HS-27A (cell line): Measurements from ENCODE around the gene GASK1A.

Experiments used
- DNase-seq: peaks from one replicate; pipeline ENCODE4 v3.0.0-alpha.2; 2012; ENCODE audit warnings: low read depth, missing footprints

GASK1A gene

GRCh38 chr3:42982645-42983412, 3.7 kb downstream of the GASK1A start:
- no peak for DNase-seq

DNA sequence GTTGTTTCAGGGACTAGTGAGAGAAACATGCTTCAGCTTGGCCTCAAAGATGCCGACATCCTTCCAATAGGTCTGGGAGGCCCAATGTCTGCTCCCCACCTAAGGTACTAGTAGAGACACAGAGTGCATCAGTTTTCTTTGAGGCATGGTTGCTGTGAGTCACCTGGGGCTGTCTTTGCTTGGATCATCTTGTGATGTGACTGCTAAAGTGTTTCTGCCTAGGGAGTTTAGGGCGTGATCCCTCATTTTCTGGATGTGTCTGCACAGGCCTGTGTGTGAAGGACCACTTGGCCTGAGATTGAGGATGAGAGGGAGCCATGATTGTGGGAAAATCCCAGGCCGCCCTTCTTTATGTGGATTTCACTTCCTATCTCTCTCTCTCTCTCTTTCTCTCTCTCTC, 4.8 kb downstream of the GASK1A start:
- DNase-seq, result no peak

GRCh38 chr3:42984701-42985100, 5.6 kb downstream of the GASK1A start:
- no peak for DNase-seq

DNA sequence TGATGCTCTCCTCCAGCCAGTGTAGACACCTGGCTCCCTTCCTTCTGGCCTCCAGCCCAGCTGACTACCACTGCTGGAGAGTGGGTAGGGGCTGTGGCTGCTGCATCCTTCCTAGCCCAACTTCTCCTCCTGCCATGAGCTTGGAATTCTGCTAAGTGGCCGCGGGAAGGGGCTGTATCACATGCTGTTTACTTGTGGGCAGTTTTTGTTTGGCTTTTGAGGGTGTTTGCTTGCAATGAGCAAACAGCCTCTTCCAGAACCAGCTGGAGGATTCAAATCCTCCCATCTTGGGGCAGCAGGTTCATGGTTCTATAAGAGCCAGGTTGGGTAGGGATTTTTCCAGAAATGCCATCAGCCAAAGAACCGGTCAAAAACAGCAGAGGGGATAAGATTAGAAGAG, 9.0 kb downstream of the GASK1A start:
- DNase-seq, result no peak

GRCh38 chr3:42988566-42988965, 9.5 kb downstream of the GASK1A start:
- no peak for DNase-seq

GRCh38 chr3:42991341-42992315, 12.5 kb downstream of the GASK1A start:
- DNase-seq, result no peak

- DNase-seq, result no peak
Observed at GRCh38 chr3:42994595-42994994, 15.5 kb downstream of the GASK1A start.

- DNase-seq, result no peak
Observed at GRCh38 chr3:42996021-42996420, 16.9 kb downstream of the GASK1A start.

GRCh38 chr3:42996633-42997075, 17.5 kb downstream of the GASK1A start:
- no peak for DNase-seq

DNA sequence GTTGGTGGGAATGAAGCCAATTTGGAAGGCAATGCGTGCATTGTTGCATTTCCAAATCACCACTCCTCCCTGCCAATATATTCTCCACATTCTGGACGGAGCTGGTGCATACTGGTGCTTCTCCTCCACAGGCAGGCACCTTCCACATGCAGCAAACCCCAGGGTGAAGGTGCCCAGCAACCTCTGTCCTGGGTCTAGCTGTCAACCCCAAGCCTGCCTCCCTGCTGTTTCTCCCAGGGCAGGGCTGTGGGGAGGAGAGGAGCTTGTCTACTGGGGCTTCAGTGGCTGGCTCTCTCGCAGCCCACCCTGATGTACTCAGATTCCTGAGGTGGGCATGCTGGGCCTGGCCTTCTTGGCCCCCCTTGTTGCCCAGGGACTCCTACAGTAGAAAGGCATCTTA, 20.1 kb downstream of the GASK1A start:
- no peak for DNase-seq

DNA sequence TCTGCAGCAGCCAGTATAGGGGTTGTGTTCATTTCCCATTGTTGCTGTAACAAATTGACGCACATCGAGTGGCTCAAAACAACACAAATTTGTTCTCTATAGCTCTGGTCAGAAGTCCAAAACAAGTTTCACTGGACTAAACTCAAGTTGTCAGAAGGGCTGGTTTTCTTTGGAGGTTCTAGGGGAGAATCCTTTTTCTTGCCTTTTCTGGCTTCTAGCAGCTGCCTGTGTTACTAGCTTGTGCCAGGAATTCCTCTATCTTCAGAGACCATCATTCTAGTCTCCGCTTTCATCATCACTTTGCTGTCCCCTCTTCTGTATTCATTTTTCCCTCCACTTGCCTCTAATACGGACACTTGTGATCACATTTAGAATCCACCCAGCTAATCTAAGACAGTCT, 20.5 kb downstream of the GASK1A start:
- no peak for DNase-seq

- DNase-seq, result no peak
Observed at GRCh38 chr3:43000387-43000786, 21.3 kb downstream of the GASK1A start.

DNA sequence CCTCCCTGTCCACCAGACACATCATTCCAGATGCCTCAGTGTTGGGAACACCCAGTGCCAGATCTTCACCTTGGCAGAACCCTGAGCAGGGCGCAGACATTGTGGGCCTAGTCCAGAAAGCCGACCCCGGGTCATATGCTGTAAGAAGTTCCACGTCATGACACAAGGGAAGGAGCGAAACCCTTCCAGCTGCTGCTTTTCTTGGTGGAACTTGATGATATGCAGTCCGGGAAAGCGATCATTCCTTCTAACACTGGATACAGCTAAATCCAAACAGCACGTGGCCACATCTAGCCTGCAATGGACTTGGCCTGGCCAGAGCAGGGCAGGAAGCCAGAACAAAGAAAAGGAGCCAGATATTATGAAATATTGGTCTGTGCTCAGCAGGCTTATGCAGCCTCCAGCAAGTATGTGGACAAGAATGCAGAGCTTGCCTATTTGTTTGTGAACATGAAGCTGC, 22.0 kb downstream of the GASK1A start:
- DNase-seq, result no peak

GRCh38 chr3:43001556-43002121, 22.5 kb downstream of the GASK1A start:
- DNase-seq, result no peak

- no peak for DNase-seq
Observed at GRCh38 chr3:43004282-43004681, 25.2 kb downstream of the GASK1A start.

DNA sequence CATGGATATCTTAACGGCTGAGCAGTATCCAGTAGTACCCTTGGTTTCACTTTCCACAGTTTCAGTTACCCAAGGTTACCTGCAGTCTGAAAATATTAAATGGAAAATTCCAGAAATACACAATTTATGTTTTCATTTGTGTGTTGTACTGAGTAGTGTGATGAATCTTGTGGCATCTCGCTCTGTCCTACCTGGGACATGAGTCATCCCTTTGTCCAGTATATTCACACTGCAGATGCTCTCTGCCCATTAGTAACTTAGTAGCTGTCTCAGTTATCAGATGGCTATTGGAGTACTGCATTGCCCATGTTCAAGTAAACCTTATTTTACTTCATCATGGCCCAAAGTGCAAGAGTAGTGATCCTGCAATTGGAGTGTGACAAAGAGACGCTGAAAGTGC, 26.1 kb downstream of the GASK1A start:
- DNase-seq, result no peak

DNA sequence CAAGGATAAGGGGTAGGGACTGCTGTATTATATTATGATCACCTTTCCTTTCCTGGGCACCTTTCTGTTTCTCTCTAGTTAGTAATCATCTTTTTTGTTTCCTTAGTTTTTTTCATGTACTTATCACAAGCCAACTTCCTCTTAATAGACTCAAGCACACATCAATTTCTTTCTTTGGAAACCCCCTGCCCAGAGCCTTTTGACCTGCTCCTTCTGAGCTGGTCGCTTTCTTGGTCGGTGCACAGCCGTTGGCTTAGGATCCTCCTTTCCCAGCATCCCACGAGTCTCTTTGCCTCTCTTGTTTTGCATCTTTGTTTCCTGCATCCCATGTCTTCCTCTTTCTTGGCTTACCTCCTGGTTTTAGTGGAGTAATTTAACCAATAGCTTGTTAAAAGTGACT, 26.9 kb downstream of the GASK1A start:
- DNase-seq, result no peak

- DNase-seq, result no peak
Observed at GRCh38 chr3:43006825-43007224, 27.7 kb downstream of the GASK1A start.

- no peak for DNase-seq
Observed at GRCh38 chr3:43009547-43009946, 30.4 kb downstream of the GASK1A start.

DNA sequence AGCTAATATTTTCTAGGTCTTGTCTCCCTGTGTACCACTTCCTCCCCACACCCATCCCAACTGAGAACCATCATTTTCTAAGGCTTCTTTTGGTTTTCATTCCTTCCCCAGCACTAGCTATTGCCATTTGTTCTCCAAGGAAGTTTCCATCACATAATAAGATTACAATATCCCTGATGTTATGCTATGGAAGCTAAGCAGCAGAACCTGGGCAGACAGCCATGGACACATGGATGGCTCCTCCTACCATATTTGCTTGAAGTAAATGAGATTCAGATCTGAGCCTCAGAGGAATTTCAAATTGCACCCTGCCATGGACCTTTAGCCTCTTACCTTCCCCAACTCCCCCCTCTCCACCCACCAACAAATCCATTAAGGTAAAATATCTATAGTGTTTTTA, 31.5 kb downstream of the GASK1A start:
- no peak for DNase-seq

GRCh38 chr3:43011638-43012037, 32.5 kb downstream of the GASK1A start:
- DNase-seq, result no peak

GRCh38 chr3:43012174-43012573, 33.1 kb downstream of the GASK1A start:
- DNase-seq, result no peak

GRCh38 chr3:43013256-43013655, 34.1 kb downstream of the GASK1A start:
- DNase-seq, result no peak
